SK-N-SH treated with all-trans-retinoic acid at 6 μM for 48 hours (cell line): ENCODE measurements around the gene TIMP2.
"Not testable (repeated sequence)": the region's sequence is repeated elsewhere in the genome, so short reads cannot be mapped to it uniquely, and the experiment has no call there.

Experiments
- ATAC-seq: fragments of 200-7000 bp; cut with Tn5 transposase; 3 replicates; pipeline ENCODE4 v1.9.1; 2020; ENCODE audit warnings: mild to moderate bottlenecking, moderate library complexity
- ARNTL ChIP-seq: fragments of 450-650 bp; formaldehyde crosslinking; IDR thresholded peaks from 2 replicates; pipeline ENCODE4 v1.5.0; 2020; ENCODE audit warnings: low read depth, mild to moderate bottlenecking, moderate library complexity, borderline replicate concordance
- BACH2 ChIP-seq: fragments of 250-450 bp; sonication (Bioruptor Pico); IDR thresholded peaks from 2 replicates; pipeline ENCODE4 v1.9.0; 2021; ENCODE audit warnings: mild to moderate bottlenecking, borderline replicate concordance
- CSDC2 ChIP-seq: fragments of 250-450 bp; sonication (Bioruptor Pico); IDR thresholded peaks from 2 replicates; pipeline ENCODE4 v1.5.0; 2020; ENCODE audit warnings: mild to moderate bottlenecking, moderate library complexity
- ESRRG ChIP-seq: fragments of 250-450 bp; sonication (Bioruptor Pico); IDR thresholded peaks from 2 replicates; pipeline ENCODE4 v1.6.1; 2021; ENCODE audit warnings: mild to moderate bottlenecking
- ISL1 ChIP-seq: fragments of 250-450 bp; sonication (Bioruptor Pico); IDR thresholded peaks from 2 replicates; pipeline ENCODE4 v2.1.2; 2022; ENCODE audit warnings: mild to moderate bottlenecking, moderate library complexity
- PPARA ChIP-seq: fragments of 250-450 bp; sonication (Bioruptor Pico); IDR thresholded peaks from 2 replicates; pipeline ENCODE4 v1.5.0; 2020; ENCODE audit warnings: mild to moderate bottlenecking, borderline replicate concordance
- RARB ChIP-seq: fragments of 250-450 bp; sonication (Bioruptor Pico); IDR thresholded peaks from 2 replicates; pipeline ENCODE4 v1.8.0; 2021; ENCODE audit warnings: mild to moderate bottlenecking, moderate library complexity
- SNAI2 ChIP-seq: fragments of 250-450 bp; sonication (Bioruptor Pico); IDR thresholded peaks from 2 replicates; pipeline ENCODE4 v1.5.0; 2020; ENCODE audit warnings: mild to moderate bottlenecking, moderate library complexity
- TCF4 ChIP-seq: fragments of 250-450 bp; sonication (Bioruptor Pico); IDR thresholded peaks from 2 replicates; pipeline ENCODE4 v1.8.0; 2021; ENCODE audit warnings: mild to moderate bottlenecking, moderate library complexity, borderline replicate concordance
- TOX ChIP-seq: fragments of 250-450 bp; sonication (Bioruptor Pico); IDR thresholded peaks from 2 replicates; pipeline ENCODE4 v1.8.0; 2021; ENCODE audit warnings: mild to moderate bottlenecking, moderate library complexity, borderline replicate concordance
- ZC3H10 ChIP-seq: fragments of 250-450 bp; sonication (Bioruptor Pico); IDR thresholded peaks from 2 replicates; pipeline ENCODE4 v1.5.1; 2021; ENCODE audit warnings: mild to moderate bottlenecking, moderate library complexity
- ZFP3 ChIP-seq: fragments of 250-450 bp; sonication (Bioruptor Pico); IDR thresholded peaks from 2 replicates; pipeline ENCODE4 v1.5.0; 2020; ENCODE audit warnings: mild to moderate bottlenecking, moderate library complexity
- ZFP30 ChIP-seq: fragments of 450-650 bp; formaldehyde crosslinking; IDR thresholded peaks from 2 replicates; pipeline ENCODE4 v1.5.0; 2022; ENCODE audit warnings: mild to moderate bottlenecking, moderate library complexity
- ZNF565 ChIP-seq: fragments of 450-650 bp; formaldehyde crosslinking; conservative IDR thresholded peaks from 2 replicates; pipeline ENCODE4 v1.5.0; 2020; ENCODE audit warnings: low read depth, mild to moderate bottlenecking, moderate library complexity
- ZNF8 ChIP-seq: fragments of 450-650 bp; formaldehyde crosslinking; IDR thresholded peaks from 2 replicates; pipeline ENCODE4 v1.5.0; 2020; ENCODE audit warnings: mild to moderate bottlenecking, moderate library complexity
- TF ChIP-seq, protein P1 (sequence below): fragments of 250-450 bp; sonication (Bioruptor Pico); IDR thresholded peaks from 2 replicates; pipeline ENCODE4 v1.5.1; 2021; ENCODE audit warnings: mild to moderate bottlenecking, moderate library complexity
- TF ChIP-seq, protein P2 (sequence below): fragments of 250-450 bp; sonication (Bioruptor Pico); IDR thresholded peaks from 2 replicates; pipeline ENCODE4 v1.5.0; 2020; ENCODE audit warnings: mild to moderate bottlenecking, moderate library complexity
- TF ChIP-seq, protein P3 (sequence below): fragments of 250-450 bp; sonication (Bioruptor Pico); IDR thresholded peaks from 2 replicates; pipeline ENCODE4 v1.8.0; 2020; ENCODE audit warnings: mild to moderate bottlenecking, moderate library complexity, borderline replicate concordance
- TF ChIP-seq, protein P4 (sequence below): fragments of 250-450 bp; sonication (Bioruptor Pico); IDR thresholded peaks from 2 replicates; pipeline ENCODE4 v1.8.0; 2021; ENCODE audit warnings: low read depth, mild to moderate bottlenecking, moderate library complexity, borderline replicate concordance
- TF ChIP-seq, protein P5 (sequence below): fragments of 250-450 bp; sonication (Bioruptor Pico); IDR thresholded peaks from 2 replicates; pipeline ENCODE4 v1.5.1; 2020; ENCODE audit warnings: low read depth, mild to moderate bottlenecking, moderate library complexity

The TIMP2 gene

DNA sequence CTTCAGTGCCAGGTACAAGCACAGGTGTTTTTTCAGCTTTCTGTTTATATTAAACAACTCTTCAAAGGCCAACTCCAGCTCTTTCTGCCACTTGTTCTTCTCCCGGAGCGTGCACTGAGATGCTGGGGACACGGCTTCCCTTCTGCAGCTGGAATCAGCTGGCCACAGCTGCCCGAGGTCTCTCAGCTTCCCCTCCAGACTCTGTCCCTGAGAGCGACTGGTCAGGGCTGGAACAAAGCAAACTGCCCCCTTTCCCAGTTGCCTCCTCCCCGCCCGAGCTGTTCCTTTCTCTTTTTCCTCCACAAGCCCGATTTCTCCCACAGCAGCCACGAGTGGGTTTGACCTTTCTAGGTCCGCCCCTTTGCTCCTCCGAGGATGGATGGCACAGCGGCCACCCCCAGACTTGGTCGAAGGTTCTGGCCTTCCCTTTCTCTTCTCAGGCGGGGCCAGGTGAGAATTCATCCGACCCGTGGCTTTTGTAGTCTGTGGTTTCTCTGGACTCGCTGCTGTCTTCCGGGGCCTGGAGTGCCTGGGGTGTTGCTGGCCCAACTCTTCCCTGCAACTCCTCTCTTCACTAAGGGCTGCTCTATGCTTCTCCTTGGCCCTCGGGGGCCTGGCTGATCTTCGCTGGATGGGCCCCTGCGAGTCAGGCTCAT is 33.7 kb downstream of the TIMP2 start:
- ATAC-seq, result no peak; the same call in 2 of the 3 replicates
- TF ChIP-seq ZFP3 (no peak), ZFP30 (CRISPR knock-in tag) (no peak)
- TF ChIP-seq, protein P1, sequence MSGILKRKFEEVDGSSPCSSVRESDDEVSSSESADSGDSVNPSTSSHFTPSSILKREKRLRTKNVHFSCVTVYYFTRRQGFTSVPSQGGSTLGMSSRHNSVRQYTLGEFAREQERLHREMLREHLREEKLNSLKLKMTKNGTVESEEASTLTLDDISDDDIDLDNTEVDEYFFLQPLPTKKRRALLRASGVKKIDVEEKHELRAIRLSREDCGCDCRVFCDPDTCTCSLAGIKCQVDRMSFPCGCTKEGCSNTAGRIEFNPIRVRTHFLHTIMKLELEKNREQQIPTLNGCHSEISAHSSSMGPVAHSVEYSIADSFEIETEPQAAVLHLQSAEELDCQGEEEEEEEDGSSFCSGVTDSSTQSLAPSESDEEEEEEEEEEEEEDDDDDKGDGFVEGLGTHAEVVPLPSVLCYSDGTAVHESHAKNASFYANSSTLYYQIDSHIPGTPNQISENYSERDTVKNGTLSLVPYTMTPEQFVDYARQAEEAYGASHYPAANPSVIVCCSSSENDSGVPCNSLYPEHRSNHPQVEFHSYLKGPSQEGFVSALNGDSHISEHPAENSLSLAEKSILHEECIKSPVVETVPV, result no peak

DNA sequence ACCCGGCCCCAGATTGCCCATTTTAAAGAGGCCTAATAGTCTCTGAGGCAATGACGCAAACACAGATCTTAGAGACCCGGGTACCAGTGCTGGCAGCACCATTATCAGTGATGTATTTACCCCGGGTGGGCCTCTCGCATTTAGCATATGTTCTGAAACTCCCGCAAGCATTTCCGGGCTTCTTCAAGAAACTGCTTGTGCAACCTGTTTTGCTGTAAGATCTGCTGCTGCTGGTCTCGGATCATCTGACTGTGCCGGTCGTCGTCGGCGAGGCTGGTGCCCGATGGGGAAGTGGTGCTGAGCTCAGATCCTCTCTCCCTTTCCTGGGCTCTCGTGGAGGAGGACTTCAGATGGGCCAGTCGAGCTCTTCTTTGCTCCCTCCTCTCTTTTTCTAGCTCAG is 34.7 kb downstream of the TIMP2 start:
- no peak for ATAC-seq
- TF ChIP-seq BACH2 (CRISPR knock-in tag) (no peak), ZC3H10 (no peak), ZFP30 (CRISPR knock-in tag) (no peak), ZNF8 (CRISPR knock-in tag) (no peak), TOX (CRISPR knock-in tag) (no peak), ISL1 (no peak), ESRRG (CRISPR knock-in tag) (no peak), CSDC2 (no peak), ARNTL (no peak), ZNF565 (CRISPR knock-in tag) (no peak), SNAI2 (CRISPR knock-in tag) (no peak), RARB (CRISPR knock-in tag) (no peak), TCF4 (no peak), PPARA (no peak), ZFP3 (no peak)
- TF ChIP-seq, protein P2, sequence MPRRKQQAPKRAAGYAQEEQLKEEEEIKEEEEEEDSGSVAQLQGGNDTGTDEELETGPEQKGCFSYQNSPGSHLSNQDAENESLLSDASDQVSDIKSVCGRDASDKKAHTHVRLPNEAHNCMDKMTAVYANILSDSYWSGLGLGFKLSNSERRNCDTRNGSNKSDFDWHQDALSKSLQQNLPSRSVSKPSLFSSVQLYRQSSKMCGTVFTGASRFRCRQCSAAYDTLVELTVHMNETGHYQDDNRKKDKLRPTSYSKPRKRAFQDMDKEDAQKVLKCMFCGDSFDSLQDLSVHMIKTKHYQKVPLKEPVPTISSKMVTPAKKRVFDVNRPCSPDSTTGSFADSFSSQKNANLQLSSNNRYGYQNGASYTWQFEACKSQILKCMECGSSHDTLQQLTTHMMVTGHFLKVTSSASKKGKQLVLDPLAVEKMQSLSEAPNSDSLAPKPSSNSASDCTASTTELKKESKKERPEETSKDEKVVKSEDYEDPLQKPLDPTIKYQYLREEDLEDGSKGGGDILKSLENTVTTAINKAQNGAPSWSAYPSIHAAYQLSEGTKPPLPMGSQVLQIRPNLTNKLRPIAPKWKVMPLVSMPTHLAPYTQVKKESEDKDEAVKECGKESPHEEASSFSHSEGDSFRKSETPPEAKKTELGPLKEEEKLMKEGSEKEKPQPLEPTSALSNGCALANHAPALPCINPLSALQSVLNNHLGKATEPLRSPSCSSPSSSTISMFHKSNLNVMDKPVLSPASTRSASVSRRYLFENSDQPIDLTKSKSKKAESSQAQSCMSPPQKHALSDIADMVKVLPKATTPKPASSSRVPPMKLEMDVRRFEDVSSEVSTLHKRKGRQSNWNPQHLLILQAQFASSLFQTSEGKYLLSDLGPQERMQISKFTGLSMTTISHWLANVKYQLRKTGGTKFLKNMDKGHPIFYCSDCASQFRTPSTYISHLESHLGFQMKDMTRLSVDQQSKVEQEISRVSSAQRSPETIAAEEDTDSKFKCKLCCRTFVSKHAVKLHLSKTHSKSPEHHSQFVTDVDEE (CRISPR knock-in tag), result no peak
- TF ChIP-seq, protein P3, sequence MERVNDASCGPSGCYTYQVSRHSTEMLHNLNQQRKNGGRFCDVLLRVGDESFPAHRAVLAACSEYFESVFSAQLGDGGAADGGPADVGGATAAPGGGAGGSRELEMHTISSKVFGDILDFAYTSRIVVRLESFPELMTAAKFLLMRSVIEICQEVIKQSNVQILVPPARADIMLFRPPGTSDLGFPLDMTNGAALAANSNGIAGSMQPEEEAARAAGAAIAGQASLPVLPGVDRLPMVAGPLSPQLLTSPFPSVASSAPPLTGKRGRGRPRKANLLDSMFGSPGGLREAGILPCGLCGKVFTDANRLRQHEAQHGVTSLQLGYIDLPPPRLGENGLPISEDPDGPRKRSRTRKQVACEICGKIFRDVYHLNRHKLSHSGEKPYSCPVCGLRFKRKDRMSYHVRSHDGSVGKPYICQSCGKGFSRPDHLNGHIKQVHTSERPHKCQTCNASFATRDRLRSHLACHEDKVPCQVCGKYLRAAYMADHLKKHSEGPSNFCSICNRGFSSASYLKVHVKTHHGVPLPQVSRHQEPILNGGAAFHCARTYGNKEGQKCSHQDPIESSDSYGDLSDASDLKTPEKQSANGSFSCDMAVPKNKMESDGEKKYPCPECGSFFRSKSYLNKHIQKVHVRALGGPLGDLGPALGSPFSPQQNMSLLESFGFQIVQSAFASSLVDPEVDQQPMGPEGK, result no peak
- TF ChIP-seq, protein P4, sequence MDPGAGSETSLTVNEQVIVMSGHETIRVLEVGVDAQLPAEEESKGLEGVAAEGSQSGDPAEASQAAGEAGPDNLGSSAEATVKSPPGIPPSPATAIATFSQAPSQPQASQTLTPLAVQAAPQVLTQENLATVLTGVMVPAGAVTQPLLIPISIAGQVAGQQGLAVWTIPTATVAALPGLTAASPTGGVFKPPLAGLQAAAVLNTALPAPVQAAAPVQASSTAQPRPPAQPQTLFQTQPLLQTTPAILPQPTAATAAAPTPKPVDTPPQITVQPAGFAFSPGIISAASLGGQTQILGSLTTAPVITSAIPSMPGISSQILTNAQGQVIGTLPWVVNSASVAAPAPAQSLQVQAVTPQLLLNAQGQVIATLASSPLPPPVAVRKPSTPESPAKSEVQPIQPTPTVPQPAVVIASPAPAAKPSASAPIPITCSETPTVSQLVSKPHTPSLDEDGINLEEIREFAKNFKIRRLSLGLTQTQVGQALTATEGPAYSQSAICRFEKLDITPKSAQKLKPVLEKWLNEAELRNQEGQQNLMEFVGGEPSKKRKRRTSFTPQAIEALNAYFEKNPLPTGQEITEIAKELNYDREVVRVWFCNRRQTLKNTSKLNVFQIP, result no peak
- TF ChIP-seq, protein P1, result no peak
- TF ChIP-seq, protein P5, sequence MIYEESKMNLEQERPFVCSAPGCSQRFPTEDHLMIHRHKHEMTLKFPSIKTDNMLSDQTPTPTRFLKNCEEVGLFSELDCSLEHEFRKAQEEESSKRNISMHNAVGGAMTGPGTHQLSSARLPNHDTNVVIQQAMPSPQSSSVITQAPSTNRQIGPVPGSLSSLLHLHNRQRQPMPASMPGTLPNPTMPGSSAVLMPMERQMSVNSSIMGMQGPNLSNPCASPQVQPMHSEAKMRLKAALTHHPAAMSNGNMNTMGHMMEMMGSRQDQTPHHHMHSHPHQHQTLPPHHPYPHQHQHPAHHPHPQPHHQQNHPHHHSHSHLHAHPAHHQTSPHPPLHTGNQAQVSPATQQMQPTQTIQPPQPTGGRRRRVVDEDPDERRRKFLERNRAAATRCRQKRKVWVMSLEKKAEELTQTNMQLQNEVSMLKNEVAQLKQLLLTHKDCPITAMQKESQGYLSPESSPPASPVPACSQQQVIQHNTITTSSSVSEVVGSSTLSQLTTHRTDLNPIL (CRISPR knock-in tag), result no peak

DNA sequence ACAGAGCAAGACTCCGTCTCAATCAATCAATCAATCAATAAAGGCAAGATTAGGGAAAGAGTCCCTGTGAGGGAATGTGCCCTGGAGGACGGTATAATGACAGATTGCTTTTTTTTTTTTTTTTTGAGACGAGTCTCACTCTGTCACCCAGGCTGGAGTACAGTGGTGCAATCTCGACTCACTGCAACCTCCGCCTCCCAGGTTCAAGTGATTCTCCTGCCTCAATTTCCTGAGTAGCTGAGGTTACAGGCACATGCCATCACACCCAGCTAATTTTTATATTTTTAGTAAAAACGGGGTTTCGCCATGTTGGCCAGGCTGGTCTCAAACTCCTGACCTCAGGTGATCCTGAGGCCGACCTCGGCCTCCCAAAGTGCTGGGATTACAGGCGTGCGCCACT is 35.1 kb downstream of the TIMP2 start:
- not testable (repeated sequence) for ATAC-seq
